Hepatocyte (in vitro differentiated cells): ENCODE results near the gene MINDY3. TPM values are rescaled to one million over a fixed set of nuclear protein-coding genes. Genes with fewer than 3 reads are reported as not detected.

ENCODE experiments used
- DNase-seq: peaks from one replicate; pipeline ENCODE4 v3.0.0-alpha.2; 2016; ENCODE audit warnings: low spot score
- H2AFZ ChIP-seq: fragments of 200-600 bp; sonication (generic); 2 replicates; pipeline ENCODE4 v1.6.0; 2016; ENCODE audit warnings: antibody characterized with exemption, mild to moderate bottlenecking
- H3K27ac ChIP-seq: fragments of 200-600 bp; sonication (generic); 2 replicates; pipeline ENCODE4 v1.5.1; 2016; ENCODE audit warnings: mild to moderate bottlenecking
- H3K27me3 ChIP-seq: fragments of 200-600 bp; sonication (generic); 2 replicates; pipeline ENCODE4 v1.6.1; 2016
- H3K36me3 ChIP-seq: fragments of 200-600 bp; sonication (generic); replicated peaks from 2 replicates; pipeline ENCODE4 v1.5.1; 2016; ENCODE audit warnings: low read depth; ENCODE audit not compliant: insufficient read depth
- H3K4me1 ChIP-seq: fragments of 200-600 bp; sonication (generic); 2 replicates; pipeline ENCODE4 v1.5.1; 2016; ENCODE audit warnings: mild to moderate bottlenecking, moderate library complexity; ENCODE audit not compliant: insufficient read depth
- H3K4me2 ChIP-seq: fragments of 200-600 bp; sonication (generic); 2 replicates; pipeline ENCODE4 v1.6.0; 2016
- H3K4me3 ChIP-seq: fragments of 200-600 bp; sonication (generic); 2 replicates; pipeline ENCODE4 v1.5.1; 2016; ENCODE audit warnings: mild to moderate bottlenecking
- H3K79me2 ChIP-seq: fragments of 200-600 bp; sonication (generic); 2 replicates; pipeline ENCODE4 v1.6.0; 2017; ENCODE audit warnings: mild to moderate bottlenecking
- H3K9me2 ChIP-seq: fragments of 200-600 bp; sonication (generic); replicated peaks from 2 replicates; pipeline ENCODE4 v1.6.0; 2017; ENCODE audit warnings: mild to moderate bottlenecking; ENCODE audit not compliant: insufficient read depth
- H3K9me3 ChIP-seq: fragments of 200-600 bp; sonication (generic); 2 replicates; pipeline ENCODE4 v1.5.1; 2016; ENCODE audit warnings: low read depth, mild to moderate bottlenecking
- H4K20me1 ChIP-seq: fragments of 200-600 bp; sonication (generic); 2 replicates; pipeline ENCODE4 v1.6.0; 2016; ENCODE audit warnings: mild to moderate bottlenecking; ENCODE audit not compliant: insufficient read depth, poor library complexity, severe bottlenecking
- EZH2 ChIP-seq: fragments of 200-600 bp; sonication (generic); IDR thresholded peaks from 2 replicates; pipeline ENCODE4 v1.6.1; 2016; ENCODE audit warnings: antibody characterized with exemption, mild to moderate bottlenecking, borderline replicate concordance
- EZH2phosphoT487 ChIP-seq: fragments of 200-600 bp; sonication (generic); IDR thresholded peaks from one replicate; pipeline ENCODE4 v1.6.1; 2018; ENCODE audit warnings: antibody characterized with exemption, mild to moderate bottlenecking, low read depth, moderate library complexity; ENCODE audit not compliant: unreplicated experiment, severe bottlenecking
- WGBS: methylation state at CpG from one replicate; pipeline ENCODE4 v1.1.6; 2016; ENCODE audit warnings: low lambda C conversion rate; ENCODE audit errors: missing lambda C conversion rate; 5-methylcytosine and 5-hydroxymethylcytosine counted together
- polyA plus RNA-seq: library from polyadenylated mRNA; unstranded; fragments of >200 nt; fragmentation: Nextera tagmentation; extraction: Ambion mirVana; gene quantifications from 2 replicates; pipeline ENCODE4 v1.2.1, GENCODE V29; 2016
- total RNA-seq: library from RNA; depleted of rRNA; stranded (reverse); fragments of >200 nt; gene quantifications from 2 replicates; pipeline ENCODE4 v1.2.3, GENCODE V29; 2014
- TF ChIP-seq, protein P1 (sequence below): fragments of 200-600 bp; sonication (generic); IDR thresholded peaks from 2 replicates; pipeline ENCODE4 v1.5.1; 2016; ENCODE audit warnings: antibody characterized with exemption, mild to moderate bottlenecking; ENCODE audit not compliant: poor library complexity

MINDY3 gene
- total and polyA plus RNA-seq, 2 experiments from 2014 or later = 16.5 to 37.6 TPM

DNA sequence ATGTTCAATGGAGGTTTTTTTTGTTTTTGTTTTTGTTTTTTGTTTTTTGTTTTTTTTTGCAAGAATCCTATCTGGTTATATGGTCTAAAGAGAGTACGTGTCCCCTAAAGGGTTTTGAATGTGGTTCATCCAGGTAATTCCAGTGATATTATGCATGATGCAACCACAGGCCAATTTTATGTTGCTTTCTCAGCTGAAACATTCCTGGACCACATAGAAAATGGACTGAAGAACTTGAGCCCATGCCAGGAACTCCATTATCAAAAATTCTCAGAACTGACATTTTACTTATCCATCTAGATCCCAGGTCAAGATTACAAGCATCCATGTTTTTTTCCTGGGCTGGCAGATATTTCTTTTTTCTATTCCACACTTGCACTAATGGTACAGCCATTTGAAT, 11.5 kb upstream of the MINDY3 start:
- H4K20me1 ChIP-seq = no peaks in the 10 kb centered on the region
- H3K4me3 ChIP-seq = no peak overlapping the region
- no peaks in the 10 kb centered on the region for H3K79me2 ChIP-seq
- no peak overlapping the region for H3K4me2 ChIP-seq
- no peaks in the 10 kb centered on the region for H3K9me2 ChIP-seq
- no peaks in the 10 kb centered on the region for H3K9me3 ChIP-seq
- WGBS = 80% methylated on average over 1 of the region's 1 CpG
- no peaks in the 10 kb centered on the region for H3K36me3 ChIP-seq
- H3K27ac ChIP-seq = no peak overlapping the region
- DNase-seq = no peak
- no peaks in the 10 kb centered on the region for H3K4me1 ChIP-seq
- TF ChIP-seq, protein P1, sequence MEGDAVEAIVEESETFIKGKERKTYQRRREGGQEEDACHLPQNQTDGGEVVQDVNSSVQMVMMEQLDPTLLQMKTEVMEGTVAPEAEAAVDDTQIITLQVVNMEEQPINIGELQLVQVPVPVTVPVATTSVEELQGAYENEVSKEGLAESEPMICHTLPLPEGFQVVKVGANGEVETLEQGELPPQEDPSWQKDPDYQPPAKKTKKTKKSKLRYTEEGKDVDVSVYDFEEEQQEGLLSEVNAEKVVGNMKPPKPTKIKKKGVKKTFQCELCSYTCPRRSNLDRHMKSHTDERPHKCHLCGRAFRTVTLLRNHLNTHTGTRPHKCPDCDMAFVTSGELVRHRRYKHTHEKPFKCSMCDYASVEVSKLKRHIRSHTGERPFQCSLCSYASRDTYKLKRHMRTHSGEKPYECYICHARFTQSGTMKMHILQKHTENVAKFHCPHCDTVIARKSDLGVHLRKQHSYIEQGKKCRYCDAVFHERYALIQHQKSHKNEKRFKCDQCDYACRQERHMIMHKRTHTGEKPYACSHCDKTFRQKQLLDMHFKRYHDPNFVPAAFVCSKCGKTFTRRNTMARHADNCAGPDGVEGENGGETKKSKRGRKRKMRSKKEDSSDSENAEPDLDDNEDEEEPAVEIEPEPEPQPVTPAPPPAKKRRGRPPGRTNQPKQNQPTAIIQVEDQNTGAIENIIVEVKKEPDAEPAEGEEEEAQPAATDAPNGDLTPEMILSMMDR = no peak
- TF ChIP-seq EZH2 = no peak
- no peak for TF ChIP-seq EZH2phosphoT487
- H3K27me3 ChIP-seq = peaks cover 34% of the 10 kb centered on the region
- no peak overlapping the region for H2AFZ ChIP-seq

DNA sequence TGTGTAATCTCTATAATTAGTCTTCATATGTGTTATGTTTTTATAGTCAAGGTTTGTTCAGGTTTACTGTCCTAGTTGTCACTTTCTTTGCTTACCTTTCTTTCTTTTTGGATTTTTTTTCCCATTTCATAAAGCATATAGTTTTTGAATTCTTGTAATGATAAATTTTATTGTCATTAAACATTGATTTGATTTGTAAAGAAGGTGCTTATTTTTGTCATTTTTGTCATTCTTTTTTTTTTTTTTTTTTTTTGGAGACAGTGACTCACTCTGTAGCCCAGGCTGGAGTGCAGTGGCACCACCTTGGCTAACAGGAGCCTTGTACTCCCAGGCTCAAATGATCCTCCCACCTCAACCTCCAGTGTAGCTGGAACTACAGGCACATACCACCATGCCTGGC, 9.6 kb upstream of the MINDY3 start:
- Histone ChIP-seq H2AFZ (no peak overlapping the region), H4K20me1 (no peaks in the 10 kb centered on the region), H3K9me2 (no peaks in the 10 kb centered on the region), H3K79me2 (no peaks in the 10 kb centered on the region), H3K27me3 (peaks cover 53% of the 10 kb centered on the region), H3K4me1 (no peaks in the 10 kb centered on the region), H3K4me2 (no peak overlapping the region), H3K27ac (no peak overlapping the region), H3K4me3 (no peak overlapping the region), H3K9me3 (no peaks in the 10 kb centered on the region), H3K36me3 (no peaks in the 10 kb centered on the region)
- TF ChIP-seq, protein P1 = no peak
- TF ChIP-seq EZH2phosphoT487 = no peak
- no peak for TF ChIP-seq EZH2
- no peak for DNase-seq

DNA sequence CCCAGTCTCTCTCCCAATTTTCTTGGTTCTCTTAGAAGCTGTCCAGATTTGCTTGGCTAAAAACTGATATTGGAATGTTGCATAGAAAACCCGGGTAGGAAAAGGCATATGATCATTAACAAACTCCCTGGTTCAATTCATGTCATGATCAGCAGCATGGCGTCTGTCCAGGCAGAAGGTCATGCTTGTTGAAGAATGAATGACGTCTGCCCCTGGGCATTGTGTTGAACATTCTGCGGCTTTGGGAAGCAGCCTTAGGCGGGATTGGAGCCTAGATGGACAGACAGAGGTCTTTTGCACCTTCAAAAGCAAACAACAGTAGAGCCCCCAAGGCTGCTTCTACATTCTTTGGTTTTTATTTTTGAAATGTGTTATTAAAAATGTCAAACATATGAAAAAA, 7.7 kb upstream of the MINDY3 start:
- H3K27ac ChIP-seq = no peak overlapping the region
- H3K4me2 ChIP-seq = no peak overlapping the region
- H4K20me1 ChIP-seq = no peaks in the 10 kb centered on the region
- H3K4me1 ChIP-seq = no peaks in the 10 kb centered on the region
- peaks cover 59% of the 10 kb centered on the region for H3K27me3 ChIP-seq
- H3K79me2 ChIP-seq = no peaks in the 10 kb centered on the region
- no peak overlapping the region for H3K4me3 ChIP-seq
- no peak overlapping the region for H2AFZ ChIP-seq
- WGBS = 65% methylated on average over 5 of the region's 5 CpGs
- no peaks in the 10 kb centered on the region for H3K36me3 ChIP-seq
- H3K9me3 ChIP-seq = no peaks in the 10 kb centered on the region
- no peak for TF ChIP-seq EZH2phosphoT487
- TF ChIP-seq EZH2 = no peak
- TF ChIP-seq, protein P1 = no peak
- no peak for DNase-seq
- H3K9me2 ChIP-seq = no peaks in the 10 kb centered on the region

DNA sequence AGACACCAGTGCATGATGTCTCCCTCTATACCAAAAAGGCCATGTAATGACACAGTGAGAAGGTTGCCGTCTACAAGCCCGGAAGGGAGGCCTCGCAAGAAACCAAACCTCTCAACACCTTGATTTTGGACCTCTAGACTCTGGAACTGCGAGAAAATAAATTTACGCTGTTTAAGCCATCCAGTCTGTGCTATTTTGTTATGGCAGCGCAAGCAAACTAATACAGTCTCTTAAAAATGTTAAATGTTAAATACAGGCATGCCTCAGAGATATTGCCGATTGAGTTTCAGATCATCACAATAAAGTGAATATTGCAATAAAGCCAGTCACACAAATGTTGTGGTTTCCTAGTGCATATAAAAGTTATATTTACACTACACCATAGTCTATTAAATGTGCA, 5.0 kb upstream of the MINDY3 start:
- H3K79me2 ChIP-seq = no peaks in the 10 kb centered on the region
- no peak overlapping the region for H3K4me2 ChIP-seq
- WGBS = 93% methylated on average over 7 of the region's 7 CpGs
- H3K9me3 ChIP-seq = no peaks in the 10 kb centered on the region
- H3K27me3 ChIP-seq = peaks cover 55% of the 10 kb centered on the region
- H3K4me1 ChIP-seq = no peaks in the 10 kb centered on the region
- H2AFZ ChIP-seq = no peak overlapping the region
- no peaks in the 10 kb centered on the region for H3K9me2 ChIP-seq
- no peak overlapping the region for H3K27ac ChIP-seq
- H4K20me1 ChIP-seq = no peaks in the 10 kb centered on the region
- no peaks in the 10 kb centered on the region for H3K36me3 ChIP-seq
- H3K4me3 ChIP-seq = no peak overlapping the region
- TF ChIP-seq EZH2 (no peak), EZH2phosphoT487 (no peak)
- TF ChIP-seq, protein P1 = no peak
- no peak for DNase-seq
